WI38 (cell line): ENCODE data around the gene ERGIC3.

Source experiments
- H3K4me3 ChIP-seq: 2 replicates; pipeline ENCODE4 v1.5.1; 2011; ENCODE audit warnings: low read depth, mild to moderate bottlenecking, control low read depth, low read length
- CTCF ChIP-seq: IDR thresholded peaks from 2 replicates; pipeline ENCODE4 v1.5.1; 2012; ENCODE audit warnings: low read depth, mild to moderate bottlenecking, control low read depth, low read length

The ERGIC3 gene

GRCh38 chr20:35602851-35603495 is 61.1 kb downstream of the ERGIC3 start:
- no peak for TF ChIP-seq CTCF
- no peak overlapping the region for H3K4me3 ChIP-seq

- TF ChIP-seq CTCF: no peak
Measured at GRCh38 chr20:35603695-35604448, 62.0 kb downstream of the ERGIC3 start.

GRCh38 chr20:35604449-35604747 is 62.5 kb downstream of the ERGIC3 start:
- H3K4me3 ChIP-seq: no peak overlapping the region
- TF ChIP-seq CTCF: no peak

More at GRCh38 chr20:35603695-35604448, 62.0 kb downstream of the ERGIC3 start:
- H3K4me3 ChIP-seq: no peak overlapping the region

- no peak overlapping the region for H3K4me3 ChIP-seq
- no peak for TF ChIP-seq CTCF
Measured at GRCh38 chr20:35606127-35606526, 64.2 kb downstream of the ERGIC3 start.
